K562 (cell line): Measurements from ENCODE around the gene PRELID3B. TPM values are rescaled to one million over a fixed set of nuclear protein-coding genes. Genes with fewer than 3 reads are reported as not detected.

Experiments used
- E2F1 ChIP-seq: sonication (generic); formaldehyde crosslinking; IDR thresholded peaks from 2 replicates; pipeline ENCODE4 v1.8.1; 2023; ENCODE audit warnings: mild to moderate bottlenecking, missing genetic modification reagents, moderate library complexity
- HNRNPH1 ChIP-seq: fragments of 200-400 bp; formaldehyde crosslinking; optimal IDR thresholded peaks from 2 replicates; pipeline ENCODE3; 2017; ENCODE audit warnings: low read depth, mild to moderate bottlenecking, low read length, moderate library complexity
- JUND ChIP-seq, 2 experiments: IDR thresholded peaks; 2 replicates in 1 of 2; 3 replicates in 1 of 2; pipeline ENCODE4 v1.6.1; 2011; ENCODE audit warnings: borderline replicate concordance in 2 of 2, low read depth in 2 of 2, low read length in 2 of 2, improper control_type of control experiment in 1 of 2, missing biosample characterization in 1 of 2, missing genetic modification characterization in 1 of 2, missing genetic modification reagents in 1 of 2
- KDM5B ChIP-seq: fragments of 200-600 bp; sonication (generic); IDR thresholded peaks from 2 replicates; pipeline ENCODE4 v1.6.1; 2012; ENCODE audit warnings: low read depth, mild to moderate bottlenecking, moderate library complexity, low read length, control low read depth, inconsistent platforms; ENCODE audit not compliant: insufficient replicate concordance
- MXI1 ChIP-seq: IDR thresholded peaks from 2 replicates; pipeline ENCODE4 v1.6.1; 2011; ENCODE audit warnings: low read depth, mild to moderate bottlenecking, improper control_type of control experiment, low read length
- NFIC ChIP-seq: fragments of 450-650 bp; IDR thresholded peaks from 2 replicates; pipeline ENCODE4 v1.6.1; 2017; ENCODE audit warnings: mild to moderate bottlenecking, inconsistent platforms
- NR4A1 ChIP-seq, 2 experiments: fragments of 250-450 bp in 1 of 2; fragments of 450-650 bp in 1 of 2; sonication (Bioruptor Pico) in 1 of 2; IDR thresholded peaks; 2 replicates each; pipeline versions ENCODE4 v1.4.0 to v1.6.1; 2016 to 2020; ENCODE audit warnings: mild to moderate bottlenecking in 2 of 2, missing compliant biosample characterization in 1 of 2, missing genetic modification characterization in 1 of 2, moderate library complexity in 1 of 2
- SETDB1 ChIP-seq: IDR thresholded peaks from one replicate; pipeline ENCODE4 v1.6.1; 2012; ENCODE audit warnings: low read length, control low read depth, inconsistent platforms
- TCF7L2 ChIP-seq: fragments of 150-350 bp; IDR thresholded peaks from 2 replicates; pipeline ENCODE4 v1.6.1; 2016; ENCODE audit warnings: low read depth, mild to moderate bottlenecking, low read length, moderate library complexity
- ZNF140 ChIP-seq: fragments of 250-450 bp; sonication (Bioruptor Pico); IDR thresholded peaks from 2 replicates; pipeline ENCODE4 v1.8.0; 2021; ENCODE audit warnings: moderate library complexity, mild to moderate bottlenecking, inconsistent platforms
- ZNF146 ChIP-seq: IDR thresholded peaks from one replicate; pipeline ENCODE4 v1.6.1; 2018; ENCODE audit warnings: missing compliant biosample characterization; ENCODE audit not compliant: unreplicated experiment
- ZNF217 ChIP-seq: sonication (generic); formaldehyde crosslinking; IDR thresholded peaks from 2 replicates; pipeline ENCODE4 v1.8.0; 2022; ENCODE audit warnings: mild to moderate bottlenecking, missing genetic modification reagents
- ZNF263 ChIP-seq: sonication (generic); formaldehyde crosslinking; IDR thresholded peaks from 2 replicates; pipeline ENCODE4 v1.8.0; 2022; ENCODE audit warnings: mild to moderate bottlenecking, missing genetic modification reagents, borderline replicate concordance
- ZNF3 ChIP-seq: fragments of 250-450 bp; sonication (Bioruptor Pico); IDR thresholded peaks from 2 replicates; pipeline ENCODE4 v1.5.0; 2021; ENCODE audit warnings: mild to moderate bottlenecking, moderate library complexity
- ZNF561 ChIP-seq: fragments of 450-650 bp; formaldehyde crosslinking; conservative IDR thresholded peaks from 2 replicates; pipeline ENCODE4 v1.4.0; 2020; ENCODE audit warnings: mild to moderate bottlenecking, moderate library complexity
- ZNF644 ChIP-seq: fragments of 200-800 bp; sonication (Bioruptor generic); IDR thresholded peaks from 2 replicates; pipeline ENCODE4 v1.6.1; 2016; ENCODE audit warnings: low read depth, missing genetic modification characterization, missing compliant biosample characterization
- polyA plus RNA-seq, 8 experiments: library from polyadenylated mRNA; depleted of rRNA in 4 of 8; stranded (reverse) in 5 of 8; unstranded in 3 of 8; fragments of >200 nt; fragmentation: Nextera tagmentation in 2 of 8; fragmentation: Illumina TruSeq in 1 of 8; extraction: Ambion mirVana in 2 of 8; extraction: Trizol in 1 of 8; gene quantifications; 2 replicates each; pipeline versions ENCODE4 v1.2.1 to v1.2.3, GENCODE V29; 2011 to 2014; ENCODE audit warnings: inconsistent platforms in 1 of 8, missing spikeins in 1 of 8
- total RNA-seq, 7 experiments: library from RNA; depleted of rRNA in 6 of 7; stranded (reverse); fragments of >200 nt in 6 of 7; fragmentation: Illumina TruSeq in 2 of 7; extraction: Trizol in 2 of 7; gene quantifications; 2 replicates each; pipeline versions ENCODE4 v1.2.1 to v1.2.3, GENCODE V29; 2011 to 2021; ENCODE audit warnings: low replicate concordance in 1 of 7
- TF ChIP-seq, protein P1 (sequence below): sonication (generic); formaldehyde crosslinking; IDR thresholded peaks from 2 replicates; pipeline ENCODE4 v1.8.1; 2023; ENCODE audit warnings: mild to moderate bottlenecking, missing genetic modification reagents
- TF ChIP-seq, protein P2 (sequence below): sonication (generic); formaldehyde crosslinking; IDR thresholded peaks from 2 replicates; pipeline ENCODE4 v1.8.0; 2022; ENCODE audit warnings: mild to moderate bottlenecking, missing genetic modification reagents
- TF ChIP-seq, protein P3 (sequence below): fragments of 450-650 bp; formaldehyde crosslinking; IDR thresholded peaks from 2 replicates; pipeline ENCODE4 v1.4.0; 2020; ENCODE audit warnings: mild to moderate bottlenecking, moderate library complexity

The PRELID3B gene
- total and polyA plus RNA-seq, 9 of the 15 experiments (the other 6 are each of a cell fraction or from before 2014, with no cell fraction given), result 77.0 to 186 (median 101) TPM

DNA sequence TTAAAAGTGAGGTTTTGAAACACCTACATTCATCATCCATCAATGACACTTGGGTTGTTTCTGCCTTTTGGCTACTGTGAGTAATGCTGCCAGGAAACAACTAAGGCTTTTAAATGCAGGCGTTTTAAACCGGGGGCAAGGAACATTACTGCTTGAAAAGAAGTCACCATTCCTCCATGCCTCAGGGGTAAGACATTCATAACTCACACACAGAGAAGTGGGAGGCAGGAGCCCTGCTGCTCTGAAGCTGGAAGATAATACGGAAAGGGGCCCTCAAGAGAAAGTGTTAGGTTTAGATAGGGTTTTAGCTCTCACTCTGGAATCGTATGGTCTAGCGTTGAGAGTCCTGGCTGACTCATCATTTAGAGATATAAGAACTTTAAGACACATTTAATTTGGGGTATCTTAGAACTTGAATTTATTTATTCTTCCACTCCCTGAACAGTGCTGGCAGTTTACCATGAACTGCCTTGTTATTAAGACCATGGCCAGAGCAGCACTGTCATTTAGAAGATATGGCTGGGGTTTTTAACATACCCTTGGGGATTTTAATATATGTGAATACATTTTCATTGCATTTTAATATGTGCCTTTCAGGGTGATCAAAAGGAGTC is 21.5 kb downstream of the PRELID3B start (continued):
- TF ChIP-seq MXI1 (peak; percentile 57; the same call in 1 of the 2 replicates), JUND (IDR thresholded peaks at IDR 0.05; ENCODE audit: borderline replicate concordance, low read depth, low read length) (peak; percentile 92), JUND (tag; IDR thresholded peaks at IDR 0.05; ENCODE audit: borderline replicate concordance, low read depth, low read length) (peak; percentile 91; the same call in 2 of the 3 replicates), ZNF3 (CRISPR knock-in tag) (no peak), TCF7L2 (no peak), ZNF146 (CRISPR knock-in tag) (no peak), ZNF217 (CRISPR knock-in tag) (no peak), ZNF561 (no peak), NFIC (peak; percentile 88), NR4A1 (CRISPR knock-in tag; IDR thresholded peaks at IDR 0.05) (no peak), NR4A1 (tag; IDR thresholded peaks at IDR 0.05) (no peak), HNRNPH1 (no peak), ZNF263 (CRISPR knock-in tag) (no peak), ZNF644 (tag) (no peak), ZNF140 (CRISPR knock-in tag) (no peak), SETDB1 (no peak), KDM5B (no peak), E2F1 (CRISPR knock-in tag) (no peak)
- TF ChIP-seq, protein P1, sequence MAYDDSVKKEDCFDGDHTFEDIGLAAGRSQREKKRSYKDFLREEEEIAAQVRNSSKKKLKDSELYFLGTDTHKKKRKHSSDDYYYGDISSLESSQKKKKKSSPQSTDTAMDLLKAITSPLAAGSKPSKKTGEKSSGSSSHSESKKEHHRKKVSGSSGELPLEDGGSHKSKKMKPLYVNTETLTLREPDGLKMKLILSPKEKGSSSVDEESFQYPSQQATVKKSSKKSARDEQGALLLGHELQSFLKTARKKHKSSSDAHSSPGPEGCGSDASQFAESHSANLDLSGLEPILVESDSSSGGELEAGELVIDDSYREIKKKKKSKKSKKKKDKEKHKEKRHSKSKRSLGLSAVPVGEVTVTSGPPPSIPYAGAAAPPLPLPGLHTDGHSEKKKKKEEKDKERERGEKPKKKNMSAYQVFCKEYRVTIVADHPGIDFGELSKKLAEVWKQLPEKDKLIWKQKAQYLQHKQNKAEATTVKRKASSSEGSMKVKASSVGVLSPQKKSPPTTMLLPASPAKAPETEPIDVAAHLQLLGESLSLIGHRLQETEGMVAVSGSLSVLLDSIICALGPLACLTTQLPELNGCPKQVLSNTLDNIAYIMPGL, result no peak
- TF ChIP-seq, protein P2, sequence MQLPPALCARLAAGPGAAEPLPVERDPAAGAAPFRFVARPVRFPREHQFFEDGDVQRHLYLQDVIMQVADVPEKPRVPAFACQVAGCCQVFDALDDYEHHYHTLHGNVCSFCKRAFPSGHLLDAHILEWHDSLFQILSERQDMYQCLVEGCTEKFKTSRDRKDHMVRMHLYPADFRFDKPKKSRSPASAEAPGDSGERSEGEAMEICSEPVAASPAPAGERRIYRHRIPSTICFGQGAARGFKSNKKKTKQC (CRISPR knock-in tag), result no peak
- TF ChIP-seq, protein P3, sequence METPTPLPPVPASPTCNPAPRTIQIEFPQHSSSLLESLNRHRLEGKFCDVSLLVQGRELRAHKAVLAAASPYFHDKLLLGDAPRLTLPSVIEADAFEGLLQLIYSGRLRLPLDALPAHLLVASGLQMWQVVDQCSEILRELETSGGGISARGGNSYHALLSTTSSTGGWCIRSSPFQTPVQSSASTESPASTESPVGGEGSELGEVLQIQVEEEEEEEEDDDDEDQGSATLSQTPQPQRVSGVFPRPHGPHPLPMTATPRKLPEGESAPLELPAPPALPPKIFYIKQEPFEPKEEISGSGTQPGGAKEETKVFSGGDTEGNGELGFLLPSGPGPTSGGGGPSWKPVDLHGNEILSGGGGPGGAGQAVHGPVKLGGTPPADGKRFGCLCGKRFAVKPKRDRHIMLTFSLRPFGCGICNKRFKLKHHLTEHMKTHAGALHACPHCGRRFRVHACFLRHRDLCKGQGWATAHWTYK, result peak; percentile 55; the same call in 1 of the 2 replicates
